Subcutaneous abdominal adipose tissue (tissue), 5 donors: ENCODE results near the gene PRKD1.

Source experiments
- H3K27ac ChIP-seq: one replicate; pipeline ENCODE4 v1.7.0; 2013; ENCODE audit warnings: low read depth, mild to moderate bottlenecking, inconsistent platforms, low read length, moderate library complexity
- H3K27me3 ChIP-seq, 5 donors: one replicate each; pipeline ENCODE4 v1.7.0; 2013; ENCODE audit warnings: low read length in 5 of 5, inconsistent platforms in 1 of 5; ENCODE audit not compliant: control insufficient read depth in 5 of 5, insufficient read depth in 4 of 5
- H3K36me3 ChIP-seq, 5 donors: one replicate each; pipeline ENCODE4 v1.7.0; 2013; ENCODE audit warnings: low read length in 5 of 5; ENCODE audit not compliant: control insufficient read depth in 5 of 5, insufficient read depth in 5 of 5
- H3K4me1 ChIP-seq, 5 donors: one replicate each; pipeline ENCODE4 v1.7.0; 2013; ENCODE audit warnings: low read length in 5 of 5, mild to moderate bottlenecking in 3 of 5, moderate library complexity in 1 of 5; ENCODE audit not compliant: control insufficient read depth in 5 of 5, insufficient read depth in 5 of 5
- H3K4me3 ChIP-seq, 5 donors: one replicate each; pipeline ENCODE4 v1.7.0; 2013; ENCODE audit warnings: low read length in 5 of 5, low read depth in 1 of 5
- H3K9ac ChIP-seq, 5 donors: one replicate each; pipeline ENCODE4 v1.7.0; 2013; ENCODE audit warnings: low read length in 5 of 5, mild to moderate bottlenecking in 4 of 5, moderate library complexity in 3 of 5
- H3K9me3 ChIP-seq, 5 donors: one replicate each; pipeline ENCODE4 v1.7.0; 2013; ENCODE audit warnings: low read length in 5 of 5; ENCODE audit not compliant: control insufficient read depth in 5 of 5
- donor health status: healthy.
- donor health status: healthy.
- donor health status: healthy.
- donor health status: healthy.
- donor health status: healthy.

The PRKD1 gene

GRCh38 chr14:29618323-29619067 is 309.2 kb downstream of the PRKD1 start:
- H3K9ac ChIP-seq, result no peak overlapping the region
- peaks cover 0 to 4% (median 3%) of the 10 kb centered on the region in 5 donors for H3K36me3 ChIP-seq
- H3K27me3 ChIP-seq, result no peaks in the 10 kb centered on the region
- H3K27ac ChIP-seq, result no peak overlapping the region
- peaks cover 0 to 5% (median 0%) of the 10 kb centered on the region in 5 donors for H3K9me3 ChIP-seq
- H3K4me1 ChIP-seq, result no peaks in the 10 kb centered on the region
- H3K4me3 ChIP-seq, result no peak overlapping the region

- no peak overlapping the region for H3K27ac ChIP-seq
- no peaks in the 10 kb centered on the region for H3K4me1 ChIP-seq
- no peaks in the 10 kb centered on the region for H3K27me3 ChIP-seq
- H3K9ac ChIP-seq, result no peak overlapping the region
- peaks cover 0 to 1% (median 0%) of the 10 kb centered on the region in 5 donors for H3K36me3 ChIP-seq
- peaks cover 0 to 5% (median 0%) of the 10 kb centered on the region in 5 donors for H3K9me3 ChIP-seq
- no peak overlapping the region for H3K4me3 ChIP-seq
Measured at GRCh38 chr14:29616922-29617321, 310.7 kb downstream of the PRKD1 start.

- no peak overlapping the region for H3K4me3 ChIP-seq
- H3K9me3 ChIP-seq, result no peaks in the 10 kb centered on the region
- no peaks in the 10 kb centered on the region for H3K4me1 ChIP-seq
- H3K27ac ChIP-seq, result no peak overlapping the region
- H3K9ac ChIP-seq, result no peak overlapping the region
- no peaks in the 10 kb centered on the region for H3K27me3 ChIP-seq
- H3K36me3 ChIP-seq, result peaks cover 0 to 12% (median 0%) of the 10 kb centered on the region in 5 donors
Measured at GRCh38 chr14:29608861-29609260, 318.8 kb downstream of the PRKD1 start.

- Histone ChIP-seq H3K4me3 (no peak overlapping the region), H3K27me3 (no peaks in the 10 kb centered on the region), H3K36me3 (peaks cover 0 to 12% (median 0%) of the 10 kb centered on the region in 5 donors), H3K9ac (no peak overlapping the region), H3K27ac (no peak overlapping the region), H3K4me1 (no peaks in the 10 kb centered on the region), H3K9me3 (no peaks in the 10 kb centered on the region)
Measured at GRCh38 chr14:29607169-29607568, 320.5 kb downstream of the PRKD1 start.

- Histone ChIP-seq H3K36me3 (peaks cover 0 to 10% (median 0%) of the 10 kb centered on the region in 5 donors), H3K27ac (no peak overlapping the region), H3K9me3 (no peaks in the 10 kb centered on the region), H3K9ac (no peak overlapping the region), H3K4me3 (no peak overlapping the region), H3K27me3 (no peaks in the 10 kb centered on the region), H3K4me1 (no peaks in the 10 kb centered on the region)
Measured at GRCh38 chr14:29603696-29604095, 324.0 kb downstream of the PRKD1 start.

- Histone ChIP-seq H3K9me3 (no peaks in the 10 kb centered on the region), H3K27ac (no peak overlapping the region), H3K9ac (no peak overlapping the region), H3K4me3 (no peak overlapping the region), H3K36me3 (peaks cover 0 to 4% (median 3%) of the 10 kb centered on the region in 5 donors), H3K4me1 (no peaks in the 10 kb centered on the region), H3K27me3 (no peaks in the 10 kb centered on the region)
Measured at GRCh38 chr14:29601616-29602015, 326.0 kb downstream of the PRKD1 start.

GRCh38 chr14:29587761-29588470 is 339.7 kb downstream of the PRKD1 start:
- Histone ChIP-seq H3K36me3 (no peaks in the 10 kb centered on the region), H3K27ac (no peak overlapping the region), H3K9me3 (no peaks in the 10 kb centered on the region), H3K9ac (no peak overlapping the region), H3K27me3 (no peaks in the 10 kb centered on the region), H3K4me3 (no peak overlapping the region), H3K4me1 (peaks cover 0 to 5% (median 3%) of the 10 kb centered on the region in 5 donors)

- Histone ChIP-seq H3K9me3 (no peaks in the 10 kb centered on the region), H3K27ac (no peak overlapping the region), H3K4me3 (no peak overlapping the region), H3K4me1 (peaks cover 0 to 5% (median 3%) of the 10 kb centered on the region in 5 donors), H3K36me3 (no peaks in the 10 kb centered on the region), H3K9ac (no peak overlapping the region), H3K27me3 (no peaks in the 10 kb centered on the region)
Measured at GRCh38 chr14:29587046-29587445, 340.6 kb downstream of the PRKD1 start.

GRCh38 chr14:29584992-29585391 is 342.7 kb downstream of the PRKD1 start:
- no peaks in the 10 kb centered on the region for H3K27me3 ChIP-seq
- H3K27ac ChIP-seq, result no peak overlapping the region
- no peaks in the 10 kb centered on the region for H3K36me3 ChIP-seq
- H3K4me1 ChIP-seq, result peaks cover 0 to 5% (median 3%) of the 10 kb centered on the region in 5 donors
- H3K4me3 ChIP-seq, result no peak overlapping the region
- H3K9ac ChIP-seq, result no peak overlapping the region
- no peaks in the 10 kb centered on the region for H3K9me3 ChIP-seq

GRCh38 chr14:29580763-29581162 is 346.9 kb downstream of the PRKD1 start:
- Histone ChIP-seq H3K4me3 (no peak overlapping the region), H3K27me3 (no peaks in the 10 kb centered on the region), H3K9ac (no peak overlapping the region), H3K27ac (no peak overlapping the region), H3K36me3 (peaks cover 0 to 6% (median 4%) of the 10 kb centered on the region in 5 donors), H3K4me1 (peaks cover 0 to 5% (median 3%) of the 10 kb centered on the region in 5 donors), H3K9me3 (no peaks in the 10 kb centered on the region)
